GM21381 (cell line): ENCODE data around the gene GABRP.
"Not testable (repeated sequence)": the region's sequence is repeated elsewhere in the genome, so short reads cannot be mapped to it uniquely, and the experiment has no call there.

Experiments
- ATAC-seq: cut with Tn5 transposase; IDR thresholded peaks from one replicate; pipeline ENCODE4 v1.9.1; 2021; ENCODE audit warnings: mild to moderate bottlenecking, moderate library complexity; ENCODE audit not compliant: unreplicated experiment

The GABRP gene

DNA sequence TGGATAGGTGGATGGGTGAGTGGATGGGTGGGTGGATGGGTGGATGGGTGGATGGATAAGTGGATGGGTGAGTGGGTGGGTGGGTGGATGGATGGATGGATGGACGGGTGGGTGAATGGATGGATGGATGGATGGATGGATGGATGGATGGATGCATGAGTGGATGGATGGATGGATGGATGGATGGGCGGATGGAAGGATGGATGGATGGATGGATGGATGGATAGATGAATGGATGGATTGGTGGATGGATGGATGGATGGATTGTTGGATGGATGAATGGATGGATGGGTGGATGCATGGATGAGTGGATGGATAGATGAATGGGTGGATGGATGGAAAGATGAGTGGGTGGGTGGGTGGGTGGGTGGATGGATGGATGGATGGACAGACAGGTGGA lies 29.0 kb upstream of the GABRP start:
- ATAC-seq = not testable (repeated sequence)

DNA sequence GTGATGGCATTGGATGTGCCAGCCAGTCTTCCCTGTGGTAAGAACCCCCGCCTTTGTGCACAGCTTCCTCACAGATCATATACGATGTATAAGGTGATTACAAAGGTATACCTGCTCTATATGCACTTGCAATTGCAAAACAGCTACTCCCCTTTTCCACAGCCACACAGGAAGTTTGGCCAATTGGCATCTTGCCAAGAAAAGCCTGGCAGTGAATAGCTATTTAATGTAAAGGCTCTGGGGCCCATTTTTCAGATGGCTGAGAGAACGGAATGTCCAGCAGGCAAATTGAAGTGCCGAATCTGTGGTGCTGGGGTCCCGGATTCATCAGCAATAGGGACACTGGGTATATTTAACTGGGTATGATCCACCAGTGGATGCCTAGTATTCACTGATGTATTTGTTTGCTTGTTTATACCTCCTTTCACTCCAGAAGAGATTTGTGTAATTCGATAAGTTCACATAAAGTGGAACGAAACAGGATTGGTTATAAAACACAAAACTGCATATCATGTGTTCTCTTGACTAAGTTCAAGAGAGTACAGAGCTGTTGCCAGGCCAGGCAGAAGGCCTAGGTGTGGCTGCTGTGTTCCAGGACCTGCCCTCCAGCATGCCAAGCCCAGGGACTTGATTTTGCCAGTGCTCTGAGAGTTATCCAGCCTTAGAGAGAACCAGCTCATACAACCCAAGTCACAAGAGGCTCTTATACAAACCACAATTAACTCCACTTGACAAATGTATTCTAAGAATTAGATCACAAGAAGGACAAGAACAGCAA lies 27.7 kb upstream of the GABRP start:
- no peak for ATAC-seq

DNA sequence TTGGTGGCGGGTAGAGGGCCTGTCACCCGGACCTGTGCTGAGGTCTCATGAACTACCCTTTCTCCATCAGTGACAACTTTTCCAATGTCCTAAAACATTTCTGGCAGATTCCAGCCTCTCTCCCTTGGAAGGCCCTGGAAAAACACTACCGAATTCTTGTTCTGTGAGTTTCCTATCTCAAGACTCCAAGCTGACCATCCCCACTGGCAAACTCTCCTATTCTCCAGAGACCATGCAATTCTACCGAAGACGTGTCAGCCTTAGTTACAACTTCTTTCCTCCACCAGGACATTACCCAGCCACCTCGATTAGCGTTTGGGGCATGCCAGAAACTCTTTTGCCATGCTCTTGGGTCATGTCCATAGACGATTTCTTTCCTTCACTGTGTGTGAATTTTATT lies 26.8 kb upstream of the GABRP start:
- ATAC-seq = no peak

DNA sequence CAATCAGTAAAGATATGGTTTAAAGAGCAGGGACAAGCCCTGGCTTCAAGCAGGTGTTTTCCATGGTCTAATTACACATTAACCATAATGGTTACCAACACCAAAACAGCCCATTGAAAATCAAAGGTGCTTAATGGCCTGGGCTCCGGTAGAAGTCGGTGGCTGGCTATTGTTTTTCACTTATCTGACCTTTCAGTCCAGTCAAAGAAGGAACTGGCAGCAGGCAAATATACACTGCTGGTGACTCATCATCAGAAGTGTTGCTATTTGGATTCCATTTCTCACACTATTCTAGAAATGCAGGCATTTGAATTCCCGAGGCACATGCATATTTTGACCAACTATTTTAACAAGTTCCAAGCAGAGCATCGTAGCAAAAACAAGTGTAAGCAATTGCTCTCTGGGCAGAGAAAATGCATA lies 26.3 kb upstream of the GABRP start:
- peak; percentile 84 for ATAC-seq

DNA sequence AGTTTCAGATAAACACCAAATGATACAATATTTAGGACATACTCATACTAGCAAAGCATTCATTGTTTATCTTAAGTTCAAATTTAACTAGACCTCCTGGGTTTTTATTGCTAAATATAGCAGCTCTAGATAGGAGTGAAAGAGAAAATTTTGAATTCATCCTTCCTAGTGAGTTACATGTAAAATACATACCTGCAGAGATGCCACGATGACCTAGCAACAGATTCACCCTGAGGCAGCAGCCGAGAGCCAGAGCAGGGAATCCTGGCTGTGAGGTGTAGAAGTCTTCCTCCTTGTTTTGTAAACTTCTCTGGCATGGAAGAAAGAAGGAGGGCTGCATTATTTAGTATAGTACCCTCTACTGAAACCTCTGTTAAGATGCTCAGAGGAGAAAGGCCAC lies 25.9 kb upstream of the GABRP start:
- no peak for ATAC-seq

DNA sequence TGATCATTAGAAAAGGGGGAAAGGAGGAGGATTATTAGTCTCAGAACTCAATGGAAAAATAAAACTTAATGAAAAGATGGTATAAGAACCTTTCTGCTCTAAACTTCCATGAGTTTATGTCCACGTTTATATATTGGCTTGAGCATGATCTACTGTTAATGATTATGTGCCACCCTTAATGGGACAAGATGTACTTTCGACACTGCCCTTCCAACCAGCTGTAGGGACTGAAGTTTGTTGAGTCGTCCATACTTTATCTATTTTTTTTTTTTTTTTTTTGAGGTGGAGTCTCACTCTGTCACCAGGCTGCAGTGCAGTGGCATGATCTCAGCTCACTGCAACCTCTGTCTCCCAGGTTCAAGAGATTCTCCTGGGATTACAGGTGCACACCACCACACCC lies 25.0 kb upstream of the GABRP start:
- ATAC-seq = no peak

DNA sequence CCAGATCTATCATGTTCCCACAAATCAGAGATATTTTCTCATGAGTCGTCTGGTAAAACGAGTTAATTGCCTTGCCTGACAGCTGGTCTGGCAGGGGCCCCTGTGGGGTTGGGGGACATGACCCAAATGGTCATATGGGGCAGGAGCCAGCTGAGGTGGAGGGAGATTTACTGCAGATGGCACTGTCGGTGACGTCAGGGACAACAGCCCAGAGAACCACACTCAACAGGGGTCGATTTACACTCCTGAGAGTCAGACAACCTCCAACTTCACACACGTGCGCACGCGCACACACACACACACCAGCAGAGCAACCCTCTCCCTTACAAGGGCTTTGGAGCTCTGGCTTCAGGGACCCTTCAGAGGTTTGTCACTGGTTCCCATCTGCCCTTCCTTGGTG lies 23.4 kb upstream of the GABRP start:
- no peak for ATAC-seq

DNA sequence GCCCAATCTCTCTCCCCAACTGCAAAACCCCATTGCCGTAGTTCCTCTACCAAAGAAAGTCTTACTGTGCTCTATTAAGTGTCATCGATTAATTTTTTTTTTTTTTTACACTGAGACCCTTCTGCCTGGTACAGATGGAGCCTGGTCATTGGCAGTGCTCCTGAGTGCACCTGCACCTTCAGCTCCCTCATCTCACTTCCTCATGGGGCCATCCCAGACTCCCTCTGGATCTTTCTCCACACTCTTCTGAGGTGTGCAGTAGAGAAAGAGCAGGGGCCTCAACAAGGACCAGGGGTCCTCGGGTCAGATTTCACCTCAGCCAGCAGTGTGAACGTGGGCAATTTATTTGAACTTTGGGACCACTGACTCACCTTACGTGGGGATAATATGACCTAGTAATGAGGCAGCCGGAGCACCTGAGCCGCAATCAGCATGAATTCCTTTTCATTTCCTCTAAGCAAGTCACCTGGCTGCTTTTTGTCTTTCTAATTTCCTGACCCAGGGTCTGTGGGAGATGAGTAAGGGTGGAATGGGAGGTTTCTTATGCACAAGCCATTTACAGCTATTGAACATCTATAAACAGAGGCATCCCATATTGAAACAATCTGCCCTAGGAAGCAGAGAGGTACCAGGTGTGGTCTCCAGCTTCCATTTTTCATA lies 22.3 kb upstream of the GABRP start:
- ATAC-seq = no peak

DNA sequence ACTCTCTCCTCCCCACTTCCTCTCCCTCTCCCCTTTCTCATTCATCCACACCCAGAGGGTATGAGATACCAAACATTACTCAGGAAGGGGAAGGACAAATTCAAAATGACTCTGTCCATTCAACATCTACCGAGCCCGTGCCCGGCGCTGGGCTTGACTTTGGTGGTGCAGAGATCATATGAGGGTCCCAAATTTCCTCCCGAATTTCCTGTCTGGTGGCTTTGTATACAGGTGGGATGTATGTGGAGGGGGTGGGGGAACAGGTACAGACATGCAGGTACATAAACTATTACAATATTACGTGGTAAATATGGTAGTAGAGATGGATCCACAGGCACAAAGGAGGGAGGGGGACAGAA lies 21.8 kb upstream of the GABRP start:
- no peak for ATAC-seq

DNA sequence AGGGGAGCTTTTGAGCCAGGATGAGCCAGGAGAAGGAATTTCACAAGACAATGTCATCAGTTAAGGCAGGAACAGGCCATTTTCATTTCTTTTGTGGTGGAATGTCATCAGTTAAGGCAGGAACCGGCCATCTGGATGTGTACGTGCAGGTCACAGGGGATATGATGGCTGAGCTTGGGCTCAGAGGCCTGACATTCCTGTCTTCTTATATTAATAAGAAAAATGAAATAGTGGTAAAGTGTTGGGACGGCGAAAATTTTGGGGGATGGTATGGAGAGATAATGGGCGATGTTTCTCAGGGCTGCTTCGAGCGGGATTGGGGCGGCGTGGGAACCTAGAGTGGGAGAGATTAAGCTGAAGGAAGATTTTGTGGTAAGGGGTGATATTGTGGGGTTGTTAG lies 21.2 kb upstream of the GABRP start:
- ATAC-seq = not testable (repeated sequence)

DNA sequence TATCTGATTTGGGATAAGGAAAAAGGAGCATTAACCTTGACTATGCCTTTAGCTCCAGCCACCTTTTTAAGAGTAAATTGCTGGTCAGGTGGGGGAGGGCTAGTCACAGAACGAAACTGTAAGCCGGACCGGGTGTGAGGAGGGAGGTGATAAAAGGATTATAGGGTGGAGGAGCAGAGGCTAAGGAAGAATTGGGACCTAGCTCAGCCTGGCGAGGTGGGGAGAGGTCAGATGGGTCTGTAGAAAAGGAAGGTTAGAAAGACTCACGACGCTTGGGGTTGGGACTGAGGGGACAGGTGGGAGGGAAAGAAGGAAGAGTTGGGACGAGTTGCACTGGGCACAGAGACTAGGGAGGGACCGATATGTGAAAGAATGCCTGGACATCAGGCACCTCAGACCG lies 17.7 kb upstream of the GABRP start:
- not testable (repeated sequence) for ATAC-seq

DNA sequence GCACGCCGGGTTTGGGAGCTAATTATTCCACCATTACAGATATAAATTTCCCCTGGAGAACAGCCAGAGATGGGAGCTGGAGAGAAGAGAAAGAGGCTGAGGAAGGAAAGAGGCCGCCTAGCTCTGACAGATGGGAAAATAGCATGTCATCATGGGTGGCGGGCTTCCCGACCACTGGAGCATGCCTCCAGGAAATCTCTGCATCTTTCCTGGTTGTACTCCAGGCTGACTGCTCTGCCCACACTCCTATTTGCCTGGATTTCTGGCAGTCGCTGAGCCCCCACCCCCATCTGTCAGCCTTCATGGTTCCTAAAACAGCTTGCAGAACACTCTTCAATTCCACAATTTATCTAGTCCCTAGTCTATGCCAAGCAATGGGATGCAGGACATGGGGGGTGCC lies 14.3 kb upstream of the GABRP start:
- ATAC-seq = no peak

DNA sequence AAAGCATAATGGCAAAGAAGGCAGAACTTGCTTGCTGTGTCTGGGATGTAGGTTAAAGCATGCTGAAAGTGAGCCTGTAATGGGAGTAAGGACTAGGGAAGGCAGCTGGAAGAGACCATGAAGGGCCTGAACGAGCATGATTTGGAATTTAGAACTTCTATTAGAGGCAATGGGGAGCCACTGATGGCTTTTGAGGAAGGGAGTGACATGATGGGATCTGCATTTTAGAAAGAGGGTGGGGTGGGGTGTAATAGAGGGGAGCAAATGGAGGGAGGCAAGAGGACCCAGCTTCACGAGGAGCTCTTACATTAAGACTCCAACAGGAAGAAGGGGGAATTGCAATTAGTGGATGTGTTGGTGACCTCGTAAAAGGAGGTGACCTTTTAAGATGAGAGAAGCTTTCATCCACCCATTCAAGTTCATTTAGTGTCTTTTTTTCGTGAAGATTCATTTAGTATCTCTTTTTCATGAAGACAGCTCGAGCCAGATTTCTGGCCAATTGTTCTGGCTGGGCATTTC lies 13.6 kb upstream of the GABRP start:
- ATAC-seq = no peak

DNA sequence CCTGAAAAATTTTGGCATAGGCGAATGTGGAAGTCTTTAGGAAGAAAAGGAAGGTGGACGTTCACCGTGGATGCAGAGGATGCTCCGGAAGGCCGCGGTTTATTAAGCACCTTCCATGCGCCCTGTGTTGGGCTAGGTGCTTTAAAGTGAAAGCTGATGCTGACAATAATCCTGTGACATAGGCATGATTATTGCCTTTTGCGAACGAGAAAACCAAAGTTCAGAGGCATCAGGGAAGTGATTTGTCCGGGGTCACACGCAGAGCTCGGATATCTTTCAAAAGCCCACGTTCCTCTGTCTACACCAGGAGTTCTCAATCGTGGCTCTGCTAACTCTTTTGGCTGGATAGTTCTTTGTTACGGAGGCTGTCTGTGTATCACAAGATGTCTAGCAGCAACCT lies 12.0 kb upstream of the GABRP start:
- ATAC-seq = no peak

DNA sequence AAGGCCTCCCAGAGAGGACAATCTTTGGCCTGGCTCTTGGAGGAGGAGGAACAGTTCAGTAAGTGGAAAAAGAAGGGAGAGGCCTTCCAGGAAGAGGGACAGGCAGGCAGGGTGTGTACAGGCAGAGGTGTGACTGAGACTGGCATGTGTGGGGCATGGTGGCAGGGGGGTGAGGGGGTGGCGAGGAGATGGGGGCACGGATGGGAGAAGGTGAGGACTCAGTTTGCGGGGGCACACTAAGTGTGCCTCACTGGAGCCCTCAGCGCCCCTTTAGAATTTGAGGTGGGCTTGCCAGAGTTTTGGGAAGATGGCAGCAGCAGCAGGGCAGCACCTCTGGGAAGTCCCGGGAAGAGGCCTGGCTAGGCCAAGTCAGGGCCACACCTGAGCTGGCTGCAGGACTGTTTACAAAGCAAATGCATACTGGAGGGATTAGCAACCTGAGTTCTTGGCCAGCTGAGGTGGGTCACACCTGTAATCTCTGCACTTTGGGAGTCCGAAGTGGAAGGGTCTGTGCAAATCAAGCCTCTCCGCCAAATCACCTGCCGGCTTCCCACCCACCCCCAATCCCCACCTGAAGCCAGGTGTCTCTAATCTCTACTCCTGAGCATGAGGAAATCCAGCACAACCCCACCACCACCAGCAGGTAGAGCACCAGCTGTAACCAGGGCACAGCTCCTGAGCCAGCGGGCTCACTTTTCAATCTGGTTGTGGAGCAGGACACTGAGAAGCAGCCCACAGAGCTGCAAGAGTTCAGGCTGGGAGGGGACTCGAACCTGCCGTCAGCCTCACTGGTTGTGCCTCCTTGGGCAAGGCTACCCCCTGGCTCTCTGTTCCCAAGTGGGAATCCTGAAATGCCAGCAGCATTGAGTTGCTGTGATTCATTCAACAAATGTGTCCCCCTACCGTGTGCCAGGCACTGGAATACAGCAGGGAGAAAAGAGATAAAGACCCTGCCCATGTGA lies 10.2 kb upstream of the GABRP start:
- no peak for ATAC-seq

DNA sequence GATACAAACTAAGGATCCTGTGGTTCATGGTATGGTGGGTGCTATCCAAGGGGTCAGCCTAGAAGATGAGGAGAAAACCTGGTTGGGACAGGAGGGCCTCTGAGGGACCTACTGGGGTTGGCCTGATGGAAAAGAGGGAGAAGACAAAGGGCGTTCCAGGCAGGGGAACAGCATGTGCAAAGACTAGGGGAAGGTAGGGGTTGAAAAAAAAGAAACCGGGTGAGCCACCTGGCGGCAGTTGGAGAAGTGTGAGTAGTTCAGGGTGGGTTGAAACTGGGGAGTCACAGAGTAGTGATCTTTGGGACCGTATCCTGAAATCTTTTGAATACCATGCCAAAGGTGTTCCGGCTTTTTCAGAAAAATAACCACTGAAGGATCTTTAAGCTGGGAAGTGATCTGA lies 8.7 kb upstream of the GABRP start:
- no peak for ATAC-seq

DNA sequence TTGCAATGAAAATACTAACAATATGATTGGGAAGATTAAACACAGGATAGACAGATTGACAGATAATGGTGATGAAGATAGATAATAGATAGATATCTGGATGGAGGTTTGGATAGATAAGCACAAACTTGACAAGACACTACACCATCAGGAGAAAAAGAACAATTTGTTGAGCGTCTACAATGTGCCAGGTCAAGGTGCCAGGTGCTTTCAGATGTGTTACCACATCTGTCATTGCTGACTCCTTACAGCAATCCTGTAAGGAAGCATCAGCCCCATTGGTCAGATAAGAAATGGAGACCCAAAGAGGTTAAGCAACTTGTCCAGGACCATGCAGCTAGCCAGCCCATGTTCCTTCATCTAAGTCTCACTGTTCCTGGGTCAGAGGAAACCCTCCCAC lies 1.6 kb upstream of the GABRP start:
- ATAC-seq = no peak

DNA sequence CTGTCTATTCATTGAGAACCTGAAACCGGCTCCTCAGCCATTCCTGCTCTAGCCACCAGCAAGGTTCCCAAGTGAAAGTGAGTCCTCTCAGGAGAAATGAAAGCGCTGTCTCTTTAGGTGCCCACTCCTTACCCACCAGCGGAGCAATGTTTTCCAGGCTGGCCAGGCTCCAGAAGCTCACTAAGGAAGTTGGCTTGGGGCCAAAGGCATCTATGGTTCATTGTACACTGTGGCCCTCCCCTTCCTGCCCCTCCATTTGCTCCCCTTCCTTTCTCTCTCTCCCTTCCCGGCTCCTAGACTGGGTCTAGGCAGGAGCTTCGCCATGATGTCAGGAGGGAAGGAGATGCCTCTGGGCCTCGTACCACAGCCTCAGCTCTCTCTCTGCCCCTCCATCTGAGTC lies 1.1 kb upstream of the GABRP start:
- ATAC-seq = no peak

DNA sequence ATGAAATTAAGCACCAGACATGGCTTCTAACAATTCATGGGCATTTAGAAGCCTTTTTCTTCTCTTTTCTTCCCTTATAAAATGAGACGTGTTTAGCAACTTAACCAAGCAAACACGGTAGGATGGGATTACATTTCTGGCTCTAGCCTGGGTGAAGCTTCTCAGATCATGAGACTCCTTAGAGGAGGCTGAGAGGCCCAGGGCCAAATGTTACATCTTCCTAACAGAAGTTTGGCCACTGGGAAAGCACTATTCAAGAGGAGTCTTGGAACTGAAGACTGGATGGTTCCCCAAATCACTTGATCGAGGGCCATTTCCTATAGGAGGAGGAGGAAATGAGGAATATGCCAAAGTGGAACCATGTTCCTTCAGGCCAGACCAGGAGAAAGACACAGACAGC lies 1.9 kb downstream of the GABRP start:
- no peak for ATAC-seq

DNA sequence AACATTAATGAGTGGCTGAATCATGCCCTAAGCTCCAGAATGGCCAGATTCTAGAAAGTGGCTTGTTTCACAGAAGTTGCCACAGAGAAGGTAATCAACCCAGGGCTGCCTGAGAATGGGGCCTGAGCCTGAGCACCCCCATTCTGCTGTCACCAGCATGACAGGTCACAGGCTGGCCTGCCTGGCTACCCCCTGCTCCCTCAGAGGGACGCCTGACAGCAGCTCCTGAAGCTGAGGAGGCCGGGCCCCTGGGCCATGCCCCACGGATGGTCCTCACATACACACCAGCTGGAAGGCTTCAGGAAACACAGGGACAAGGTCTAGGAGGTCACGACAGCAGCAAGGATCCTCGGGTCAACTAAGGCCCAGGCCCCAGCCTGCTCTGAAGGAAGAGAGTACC lies 3.7 kb downstream of the GABRP start:
- ATAC-seq = no peak

DNA sequence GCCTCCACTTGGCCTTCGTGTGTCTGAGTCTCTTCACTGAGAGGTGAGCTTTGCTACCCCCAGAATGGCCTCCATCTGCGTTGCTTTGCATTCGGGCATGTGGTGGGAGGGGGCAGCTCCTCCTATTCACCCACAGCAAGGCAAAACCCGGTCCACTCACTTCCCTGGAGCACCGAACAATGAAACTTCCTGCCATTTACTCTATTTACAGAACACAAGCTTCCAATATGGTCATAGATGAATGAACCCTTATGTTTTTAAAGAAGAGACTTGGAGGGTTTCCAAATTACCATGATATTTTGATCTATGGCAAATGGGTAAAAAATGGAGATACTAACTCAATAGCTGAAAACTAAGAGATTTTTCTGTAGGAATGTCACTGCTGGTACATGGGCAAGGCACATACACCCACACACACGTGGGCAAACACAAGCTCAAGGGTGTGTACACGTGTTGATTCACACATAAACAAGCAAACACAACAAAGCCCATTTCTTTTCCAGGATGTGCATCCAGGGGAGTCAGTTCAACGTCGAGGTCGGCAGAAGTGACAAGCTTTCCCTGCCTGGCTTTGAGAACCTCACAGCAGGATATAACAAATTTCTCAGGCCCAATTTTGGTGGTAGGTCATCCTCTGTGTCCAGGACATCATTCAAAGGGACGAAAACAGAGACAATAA lies 5.2 kb downstream of the GABRP start:
- no peak for ATAC-seq
